Fibroblast of skin of right quadriceps (primary cell): Measurements from ENCODE around the gene DEPP1.
"Not testable (repeated sequence)": the region's sequence is repeated elsewhere in the genome, so short reads cannot be mapped to it uniquely, and the experiment has no call there.

Experiments used
- DNase-seq: peaks from one replicate; pipeline ENCODE4 v3.0.0-alpha.2; 2013

The DEPP1 gene, protein sequence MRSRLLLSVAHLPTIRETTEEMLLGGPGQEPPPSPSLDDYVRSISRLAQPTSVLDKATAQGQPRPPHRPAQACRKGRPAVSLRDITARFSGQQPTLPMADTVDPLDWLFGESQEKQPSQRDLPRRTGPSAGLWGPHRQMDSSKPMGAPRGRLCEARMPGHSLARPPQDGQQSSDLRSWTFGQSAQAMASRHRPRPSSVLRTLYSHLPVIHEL

DNA sequence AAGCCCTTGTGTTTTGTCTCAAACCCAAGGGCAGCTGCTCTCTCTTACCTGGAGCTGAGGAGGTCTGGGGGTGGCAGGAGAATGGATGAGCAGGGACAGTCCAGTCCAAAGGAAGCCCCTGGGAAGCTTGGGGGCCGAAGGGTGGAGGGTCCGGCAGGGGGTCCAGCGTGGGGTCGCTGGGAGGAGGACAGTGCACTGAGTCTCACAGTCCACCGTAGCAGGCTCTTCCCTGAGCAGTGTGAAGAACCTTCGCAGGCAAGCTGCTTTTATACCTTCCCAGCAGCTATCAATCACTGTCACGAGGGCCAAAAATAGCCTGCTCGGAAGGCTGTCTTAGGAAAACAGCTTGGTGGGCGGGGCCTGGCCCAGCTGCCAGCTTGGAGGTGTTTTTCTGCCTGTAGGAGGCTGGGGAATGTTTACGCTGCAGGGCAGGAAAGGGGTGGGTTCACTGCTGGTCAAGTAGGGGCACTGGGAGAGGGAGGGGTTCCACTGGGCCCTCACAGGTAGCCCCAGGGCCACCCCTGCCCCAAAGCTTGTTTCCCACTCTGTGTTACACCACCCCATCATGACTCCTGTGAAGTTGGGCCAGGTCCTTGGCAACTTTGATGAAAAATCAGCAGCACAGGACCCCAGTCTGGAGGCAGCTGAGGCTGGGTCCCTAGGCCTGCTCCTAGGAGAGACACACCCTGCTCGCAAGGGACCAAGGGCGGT lies at the start of gene DEPP1:
Gene DEPP1 (minus strand): TSS at position 240 of the 711 bp plus-strand sequence. CDS start 779 bp downstream, outside the sequence.
- peak; percentile 93 for DNase-seq

DNA sequence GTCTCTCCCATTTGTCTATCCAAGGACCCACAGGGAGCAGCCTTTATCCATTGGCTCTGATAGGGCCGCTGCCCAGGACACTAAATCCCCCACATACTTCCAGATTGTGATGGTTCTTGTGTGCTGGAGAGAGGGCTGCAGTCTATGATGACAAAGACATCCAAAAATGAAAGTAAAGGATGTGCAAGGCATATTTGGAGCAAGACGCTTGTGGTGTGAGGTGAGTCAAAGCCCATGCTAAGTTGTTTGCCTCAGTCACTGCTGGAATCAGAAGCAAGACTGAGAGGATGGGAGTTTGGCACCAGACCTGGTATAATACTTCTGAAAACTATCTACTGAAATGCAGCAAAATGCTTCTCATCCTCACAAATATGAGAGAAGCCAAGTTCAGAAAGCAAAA lies 44.8 kb upstream of the DEPP1 start:
- DNase-seq, result no peak

DNA sequence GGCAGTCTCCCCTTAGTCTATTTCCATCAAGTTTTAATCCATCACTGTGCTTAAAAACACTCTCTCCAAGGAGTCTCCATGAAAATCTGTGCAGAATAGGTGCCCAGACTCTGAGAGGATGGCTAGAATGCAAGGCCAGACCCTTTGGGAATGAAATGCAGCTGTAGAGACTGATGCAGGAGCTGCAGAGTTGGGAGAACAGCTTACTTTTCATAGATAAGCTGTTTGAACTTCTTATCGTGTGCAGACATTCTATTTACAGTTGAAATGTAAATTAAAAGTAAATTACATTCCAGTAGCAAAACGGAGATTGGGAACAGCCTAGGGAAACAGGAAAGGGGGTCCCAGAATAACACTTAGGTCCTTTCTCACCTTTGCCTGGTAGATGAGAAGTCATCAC lies 37.0 kb upstream of the DEPP1 start:
- no peak for DNase-seq

DNA sequence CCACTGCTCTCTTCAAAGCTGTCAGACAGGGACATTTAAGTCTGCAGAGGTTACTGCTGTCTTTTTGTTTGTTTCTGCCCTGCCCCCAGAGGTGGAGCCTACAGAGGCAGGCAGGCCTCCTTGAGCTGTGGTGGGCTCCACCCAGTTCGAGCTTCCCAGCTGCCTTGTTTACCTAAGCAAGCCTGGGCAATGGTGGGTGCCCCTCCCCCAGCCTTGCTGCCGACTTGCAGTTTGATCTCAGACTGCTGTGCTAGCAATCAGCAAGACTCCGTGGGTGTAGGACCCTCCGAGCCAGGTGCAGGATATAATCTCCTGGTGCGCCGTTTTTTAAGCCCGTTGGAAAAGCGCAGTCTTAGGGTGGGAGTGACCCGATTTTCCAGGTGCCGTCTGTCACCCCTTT lies 35.9 kb upstream of the DEPP1 start:
- not testable (repeated sequence) for DNase-seq

DNA sequence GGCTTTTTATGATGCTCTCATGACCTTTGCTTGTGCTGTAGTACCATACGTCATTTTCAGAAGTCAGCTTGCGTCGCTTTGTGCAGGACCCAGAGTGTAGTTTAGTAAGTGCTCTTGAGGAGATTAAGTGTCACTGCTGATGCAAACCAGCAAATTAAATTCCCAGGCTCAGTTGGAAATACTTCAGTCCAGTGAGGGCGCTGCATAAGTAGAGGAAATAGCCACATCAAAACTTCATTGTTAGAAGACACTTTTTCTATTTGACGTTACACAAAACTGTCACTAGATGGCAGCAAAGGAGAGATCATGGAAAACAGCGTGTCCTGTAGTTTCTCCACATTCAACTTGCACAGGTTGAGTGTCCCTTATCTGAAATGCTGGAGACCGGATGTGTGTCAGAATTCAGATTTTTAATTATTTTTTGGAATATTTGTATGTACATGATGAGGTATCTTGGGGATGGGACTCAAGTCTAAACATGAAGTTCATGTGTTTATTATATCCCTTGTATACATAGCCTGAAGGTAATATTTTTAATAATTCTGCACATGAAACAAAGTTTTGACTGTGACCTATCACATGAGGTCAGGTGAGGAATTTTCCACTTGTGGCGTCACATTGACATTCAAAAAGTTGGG lies 30.0 kb upstream of the DEPP1 start:
- DNase-seq, result peak; percentile 86

DNA sequence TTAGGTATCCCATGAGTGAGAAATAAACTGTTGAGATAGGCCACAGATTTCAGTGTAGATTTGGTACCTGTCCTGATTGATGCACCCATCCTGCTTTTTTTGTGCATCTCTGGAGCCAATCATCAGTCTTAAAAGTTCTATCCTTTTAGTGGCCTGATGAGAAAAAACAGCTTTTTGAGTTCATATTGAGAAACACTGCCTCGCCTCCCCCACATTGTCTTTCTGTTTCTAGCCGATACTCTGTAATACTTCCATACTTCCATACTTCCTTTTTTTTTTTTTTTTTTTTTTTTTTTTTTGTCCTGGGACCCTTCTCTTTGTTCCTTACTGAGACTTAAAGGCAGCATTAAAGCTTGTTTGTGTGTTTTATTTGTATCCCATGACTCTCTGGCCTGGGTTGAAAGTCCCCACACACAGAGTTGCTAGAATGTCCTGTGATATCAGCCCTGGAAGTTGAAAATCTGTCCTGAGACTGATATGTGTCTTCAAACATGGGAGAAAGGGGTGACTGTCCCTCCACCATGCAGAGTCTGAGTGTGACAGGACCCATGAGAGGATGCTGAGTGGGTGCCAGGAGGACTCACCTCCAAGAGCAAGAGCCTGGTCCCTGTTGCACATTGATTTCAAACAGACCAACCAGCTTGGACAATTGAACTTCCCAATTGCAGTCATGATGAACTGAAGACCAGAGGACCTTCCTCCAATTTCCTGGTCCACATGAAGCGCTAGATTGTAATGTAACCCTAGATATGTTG lies 27.8 kb upstream of the DEPP1 start:
- no peak for DNase-seq

DNA sequence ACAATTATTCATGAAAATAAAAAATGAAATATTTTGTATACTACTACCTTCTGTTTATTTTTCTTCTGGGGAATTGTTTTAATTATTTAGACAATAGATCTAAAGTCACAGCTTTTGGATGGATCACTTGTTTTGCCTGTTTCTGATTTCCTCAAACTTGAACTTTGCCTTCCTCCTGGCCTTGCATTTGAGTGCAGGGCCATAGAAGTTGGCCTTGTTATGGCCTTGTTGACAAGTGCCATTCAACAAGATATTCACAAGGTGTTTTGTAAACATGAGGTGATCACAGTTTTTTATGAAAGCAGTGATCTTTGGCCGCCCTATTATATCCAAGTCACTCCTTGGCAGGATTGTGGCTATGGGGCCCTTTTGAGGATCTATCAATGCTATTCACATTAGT lies 26.7 kb upstream of the DEPP1 start:
- no peak for DNase-seq

DNA sequence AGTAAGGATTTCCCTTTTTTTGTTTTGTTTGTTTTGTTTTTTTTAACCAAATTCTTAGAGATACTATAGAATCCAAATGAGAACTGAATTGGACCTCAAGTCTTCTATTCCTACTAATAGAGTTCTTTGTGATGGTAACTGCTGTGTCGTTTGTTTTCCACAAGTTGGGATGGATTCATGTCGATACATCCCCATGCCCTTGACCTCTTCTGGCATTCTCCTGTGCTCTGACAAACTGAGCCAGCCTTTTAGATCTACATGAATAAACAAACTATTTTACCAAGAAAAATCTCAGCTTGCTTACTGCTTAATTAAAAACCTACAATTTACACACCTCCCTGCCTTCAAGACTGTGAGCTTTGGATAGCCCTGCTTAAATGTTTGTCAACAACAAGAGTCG lies 26.1 kb upstream of the DEPP1 start:
- DNase-seq, result no peak

DNA sequence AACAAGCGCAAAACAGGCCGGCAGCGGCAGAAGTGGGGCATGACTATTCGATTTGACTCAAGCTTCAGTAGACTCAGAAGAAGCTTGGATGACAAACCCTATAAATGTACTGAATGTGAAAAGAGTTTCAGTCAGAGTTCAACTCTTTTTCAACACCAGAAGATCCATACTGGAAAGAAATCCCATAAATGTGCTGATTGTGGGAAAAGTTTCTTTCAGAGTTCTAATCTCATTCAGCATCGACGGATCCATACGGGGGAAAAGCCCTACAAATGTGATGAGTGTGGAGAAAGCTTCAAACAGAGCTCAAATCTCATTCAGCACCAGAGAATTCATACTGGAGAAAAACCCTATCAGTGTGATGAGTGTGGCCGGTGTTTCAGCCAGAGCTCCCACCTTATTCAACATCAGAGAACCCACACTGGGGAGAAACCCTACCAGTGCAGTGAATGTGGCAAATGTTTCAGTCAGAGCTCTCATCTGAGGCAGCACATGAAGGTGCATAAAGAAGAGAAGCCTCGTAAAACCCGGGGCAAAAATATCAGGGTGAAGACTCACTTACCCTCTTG lies 24.9 kb upstream of the DEPP1 start:
- no peak for DNase-seq

DNA sequence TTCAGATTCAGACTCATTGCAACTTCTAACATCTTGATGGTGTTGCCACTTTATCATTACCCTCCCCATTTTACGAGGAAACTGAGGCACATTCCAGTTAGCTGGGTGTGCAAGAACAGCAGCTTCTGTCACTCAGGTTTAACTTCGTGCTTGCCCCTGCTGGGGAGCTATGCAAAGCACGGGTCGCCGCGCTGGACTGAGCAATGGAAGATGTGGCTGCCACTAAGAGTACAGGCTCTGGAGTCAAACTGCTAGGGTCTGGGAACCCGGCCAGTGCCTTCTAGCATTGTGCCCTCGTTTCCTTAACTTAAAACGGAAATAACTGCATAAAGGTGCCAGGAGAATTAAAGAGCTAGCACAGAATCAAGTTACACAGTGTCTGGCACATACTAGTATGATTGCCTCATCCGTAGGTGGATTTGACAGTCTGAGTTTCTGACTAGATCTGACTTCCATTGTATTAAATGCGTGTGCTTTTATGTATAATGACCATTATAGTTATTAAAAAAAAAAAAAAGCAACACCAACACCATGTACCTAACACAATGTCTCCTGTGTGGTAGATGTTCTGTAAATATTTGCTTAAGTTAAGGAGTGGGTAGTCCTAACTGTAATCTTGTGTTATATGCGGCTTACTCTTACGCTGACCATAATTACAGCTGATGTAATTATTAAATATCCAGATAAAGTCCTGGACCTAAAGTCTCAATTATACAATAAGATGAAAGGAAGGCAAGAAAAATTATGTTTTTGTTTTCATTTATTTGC lies 23.0 kb upstream of the DEPP1 start:
- DNase-seq, result peak; percentile 60

DNA sequence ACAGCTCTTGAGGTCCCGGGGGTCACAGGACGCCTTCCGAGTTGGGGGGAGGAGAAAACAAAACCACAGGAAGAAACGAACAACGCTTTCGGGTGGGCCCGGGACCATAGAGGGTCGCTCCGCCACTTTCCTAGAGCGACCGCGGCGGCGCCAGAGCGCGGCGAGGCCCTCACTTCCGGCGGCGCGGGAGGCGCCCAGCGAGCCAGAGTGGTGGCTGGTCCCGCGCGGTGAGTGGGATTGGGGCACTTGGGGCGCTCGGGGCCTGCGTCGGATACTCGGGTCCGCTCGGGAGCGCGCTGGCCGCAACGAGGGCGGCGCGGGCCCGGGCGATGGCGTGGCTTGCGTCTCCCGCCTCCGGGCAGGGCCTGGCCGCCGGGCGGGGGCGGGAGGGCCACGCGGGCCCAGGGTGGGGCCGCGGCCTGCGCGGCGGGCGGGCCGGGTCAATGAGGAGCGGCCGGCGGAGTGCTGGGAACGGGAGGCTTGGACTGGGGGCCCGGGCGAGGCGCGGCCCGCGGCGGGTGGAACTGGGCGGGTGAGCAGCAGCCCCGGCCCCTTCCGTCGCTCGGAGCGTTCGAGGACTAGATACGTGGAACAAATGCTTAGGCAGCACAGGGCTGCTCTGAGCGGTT lies 22.3 kb upstream of the DEPP1 start, which contains the start of gene ZNF22:
Gene ZNF22 (plus strand): TSS at position 172 of the 629 bp plus-strand sequence. CDS start 2,446 bp downstream, outside the sequence.
- DNase-seq, result peak; percentile 83

DNA sequence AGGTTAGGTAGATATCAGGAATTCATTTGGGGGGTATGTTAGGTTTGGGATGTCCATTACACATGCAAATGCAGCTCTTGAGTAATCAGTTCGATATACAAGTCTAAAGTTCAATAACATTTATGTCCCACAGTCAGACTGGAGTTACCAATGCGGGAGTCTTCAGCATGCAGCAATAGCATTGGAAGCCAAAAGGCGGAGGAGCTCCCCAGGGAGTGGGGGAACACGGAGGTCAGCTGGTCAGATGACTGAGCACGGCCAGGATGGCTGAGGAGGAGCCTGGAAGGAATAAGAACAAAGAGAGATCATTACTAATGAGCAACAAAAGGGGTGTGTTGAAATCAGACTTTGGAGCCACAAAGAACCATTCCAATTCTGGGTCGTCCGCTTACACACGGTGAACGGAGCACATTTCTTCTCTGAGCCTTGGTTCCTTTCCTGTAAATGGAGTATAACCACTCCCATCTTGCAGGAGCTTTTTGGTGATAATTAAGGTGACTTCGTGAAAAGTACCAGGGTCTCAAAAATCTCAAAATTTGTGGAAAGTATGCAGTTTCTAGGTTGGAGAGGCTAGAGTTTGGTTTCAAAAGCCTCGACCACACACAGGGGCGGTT lies 21.6 kb upstream of the DEPP1 start:
- peak; percentile 17 for DNase-seq

DNA sequence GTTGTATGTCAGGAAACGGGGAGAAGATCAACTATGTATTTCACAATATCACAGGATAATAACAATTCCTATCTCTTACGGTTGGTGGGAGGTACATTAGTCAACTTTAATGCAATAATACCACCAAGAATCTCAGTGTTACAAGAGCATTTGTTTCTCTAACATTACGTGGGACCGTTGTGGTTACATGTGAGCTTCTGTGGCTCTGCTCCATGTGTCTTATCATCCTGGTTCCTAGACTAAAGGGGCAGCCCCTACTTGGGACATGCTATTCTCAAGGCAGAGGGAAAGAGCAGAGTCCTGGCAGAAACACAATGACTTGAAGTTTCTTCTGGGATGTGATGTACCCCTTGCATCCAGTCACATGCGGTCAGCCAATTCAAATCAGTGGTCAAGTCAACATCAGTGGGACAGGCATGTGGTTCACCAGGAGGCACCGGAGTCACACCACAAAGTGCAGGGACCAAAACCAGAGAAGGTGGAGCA lies 19.6 kb upstream of the DEPP1 start:
- no peak for DNase-seq

DNA sequence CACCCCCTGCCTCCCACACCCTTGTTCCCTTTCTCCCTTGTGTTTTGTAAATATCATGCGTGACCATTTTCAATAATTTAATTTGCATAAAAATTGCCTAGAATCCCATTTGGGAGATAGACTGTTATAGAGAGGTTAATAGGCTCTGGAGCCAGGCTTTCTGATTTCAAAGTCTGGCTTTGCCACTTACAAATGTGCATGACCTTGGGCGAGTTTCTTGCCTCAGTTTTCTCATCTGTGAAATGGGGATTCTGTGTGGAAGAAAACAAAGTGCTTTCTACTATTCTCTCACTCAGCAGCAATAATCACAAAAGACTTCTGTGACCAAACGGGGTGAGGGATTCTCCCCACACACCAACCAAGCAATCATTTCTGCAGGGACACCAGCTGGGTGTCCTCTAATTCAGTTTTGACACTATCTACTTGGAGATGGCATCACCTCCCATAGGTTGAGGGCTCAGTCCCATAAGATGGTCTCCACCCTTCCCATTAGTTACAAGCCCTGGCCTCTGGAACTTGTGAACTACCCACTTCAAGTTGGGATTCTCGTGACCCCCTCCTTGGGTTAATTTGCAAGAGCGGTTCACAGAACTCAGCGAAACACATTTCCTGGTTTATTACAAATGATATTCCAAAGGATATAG lies 18.6 kb upstream of the DEPP1 start:
- no peak for DNase-seq

DNA sequence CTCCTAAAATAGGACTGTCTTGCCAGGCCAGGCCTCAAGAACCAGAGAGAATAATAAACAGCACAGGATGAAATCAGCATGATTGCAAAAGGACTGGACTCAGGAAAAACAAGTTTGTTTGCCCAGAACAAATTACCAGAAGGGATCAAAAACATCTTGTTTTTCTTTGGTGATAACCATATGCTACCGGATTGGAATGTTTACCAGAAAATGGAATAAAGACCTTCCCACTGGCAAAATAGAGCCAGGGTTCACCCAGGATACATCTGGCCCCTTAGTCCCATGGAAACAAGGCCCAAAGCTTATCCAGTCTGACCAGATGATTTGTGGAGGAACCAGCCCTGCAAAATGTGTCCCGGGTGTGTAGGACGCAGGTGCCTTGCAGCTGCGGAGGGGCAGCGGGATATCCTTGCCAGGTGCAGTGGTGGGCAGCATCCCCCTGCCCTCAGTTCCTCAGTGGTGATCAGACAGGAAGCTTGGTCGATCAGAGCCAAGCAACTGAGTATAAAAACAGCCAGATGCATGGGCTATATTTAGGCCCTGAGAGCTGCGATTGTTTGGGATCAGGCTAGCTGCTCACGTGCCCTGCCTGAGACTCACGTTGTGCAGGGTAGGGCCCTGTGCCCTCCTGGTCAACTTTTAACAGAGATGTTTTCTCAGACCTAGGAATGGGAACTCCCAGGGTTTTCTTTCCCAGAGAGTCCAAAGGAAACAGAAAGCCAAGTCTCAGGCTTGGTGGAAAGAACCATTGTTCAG lies 17.5 kb upstream of the DEPP1 start:
- DNase-seq, result no peak

DNA sequence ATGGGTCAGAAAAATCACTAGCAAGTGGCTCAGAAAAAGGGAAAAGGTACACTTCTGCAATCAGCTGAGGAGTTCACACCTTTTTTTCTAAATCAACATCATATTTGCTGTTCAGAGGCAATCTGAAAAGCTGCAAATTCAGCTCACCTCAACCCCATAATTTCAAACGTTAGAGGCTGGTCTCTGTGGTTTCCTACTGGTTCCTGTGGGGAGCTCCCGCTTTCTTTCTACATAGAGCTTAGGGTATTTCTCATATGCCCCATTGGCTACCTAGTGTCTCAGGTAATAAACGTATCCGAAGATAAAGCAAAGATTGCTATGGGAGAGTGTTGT lies 16.9 kb upstream of the DEPP1 start:
- DNase-seq, result no peak

DNA sequence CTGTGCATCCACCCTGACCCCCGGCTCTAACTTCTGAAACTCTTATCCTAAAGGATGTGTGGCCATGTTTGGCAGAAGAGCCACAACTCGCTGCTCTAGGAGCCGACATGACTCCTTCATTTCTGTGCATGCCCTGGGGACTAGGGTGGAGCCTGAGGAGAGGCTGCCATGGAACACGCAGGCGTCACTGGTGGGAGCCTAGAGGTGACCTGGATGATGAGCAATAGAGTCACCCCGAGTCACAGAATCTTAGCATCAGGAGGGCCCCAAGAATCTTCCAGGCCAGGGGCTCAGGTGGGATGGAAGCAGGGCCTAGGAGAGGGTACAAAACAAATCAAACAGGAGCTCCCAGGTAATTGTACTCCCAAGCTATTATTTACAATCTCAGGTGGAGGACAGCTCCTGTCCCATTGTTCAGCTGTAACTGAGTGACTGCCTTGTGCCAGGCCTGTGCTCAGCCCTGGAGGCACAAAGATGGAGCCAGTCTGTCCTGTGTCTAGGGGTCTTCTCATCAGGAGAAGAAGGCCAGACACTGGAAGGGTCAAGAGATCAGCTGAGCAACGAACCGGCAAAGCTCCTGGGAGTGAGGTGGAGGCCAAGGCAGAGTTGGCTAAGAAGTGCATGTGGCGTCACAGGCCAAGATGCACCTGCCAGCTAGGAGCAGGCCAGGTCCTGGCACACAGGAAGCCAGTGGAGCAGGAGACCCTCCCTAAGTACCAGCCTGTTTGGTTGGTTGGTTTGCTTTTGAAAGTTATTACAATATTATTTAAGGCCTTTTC lies 16.3 kb upstream of the DEPP1 start:
- DNase-seq, result no peak

DNA sequence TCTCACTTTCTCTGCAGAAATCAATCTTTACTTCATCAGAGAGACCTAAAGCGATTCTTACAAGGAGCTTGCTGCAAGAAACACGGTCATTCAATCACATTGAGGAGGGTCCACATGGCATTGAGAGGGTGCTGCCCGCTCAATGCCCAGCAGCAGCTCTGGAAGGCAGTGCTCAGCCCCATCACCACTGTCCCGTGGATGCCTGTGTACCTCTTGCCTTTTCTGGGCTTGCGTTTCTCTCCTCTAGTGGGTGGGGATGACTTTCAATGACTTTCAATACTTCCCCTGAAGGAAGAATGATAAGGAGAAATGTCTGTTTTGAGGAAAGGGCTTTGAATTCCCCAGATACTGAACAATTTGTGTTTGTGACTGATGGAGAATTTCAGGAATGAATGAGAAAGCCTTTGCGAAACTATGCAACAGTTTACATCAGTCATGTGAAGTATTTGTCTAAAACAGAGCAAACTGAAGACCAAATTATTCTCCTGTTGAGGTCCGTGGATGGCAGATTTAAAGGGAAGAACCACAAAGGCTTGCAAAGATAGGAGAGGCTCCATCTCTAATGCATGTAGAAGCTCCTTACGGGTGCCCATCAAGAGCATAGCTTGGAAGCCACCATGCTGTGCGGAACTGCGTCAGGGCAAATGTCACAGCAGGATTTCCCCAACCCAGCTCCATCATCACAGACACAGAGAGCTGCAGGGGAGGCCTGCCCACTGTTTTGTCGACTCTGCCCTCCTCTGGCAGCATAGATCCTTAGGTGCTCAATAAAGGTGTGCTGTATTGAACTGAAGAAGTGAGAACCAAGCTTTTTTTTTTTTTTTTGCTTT lies 15.5 kb upstream of the DEPP1 start:
- DNase-seq, result peak; percentile 77
